K562 (cell line): ENCODE results near the gene SERPINA3.

ENCODE experiments used
- CBX5 ChIP-seq: IDR thresholded peaks from 2 replicates; pipeline ENCODE4 v1.6.1; 2014; ENCODE audit warnings: low read depth, borderline replicate concordance
- CEBPG ChIP-seq, 3 experiments: fragments of 200-800 bp in 1 of 3; sonication (Bioruptor generic) in 1 of 3; sonication (generic) in 1 of 3; formaldehyde crosslinking in 1 of 3; IDR thresholded peaks in 2 of 3; conservative IDR thresholded peaks in 1 of 3; 2 replicates each; pipeline versions ENCODE4 v1.6.1 to v1.8.0; 2016 to 2022; ENCODE audit warnings: missing compliant biosample characterization in 2 of 3, missing genetic modification characterization in 2 of 3, mild to moderate bottlenecking in 1 of 3, missing genetic modification reagents in 1 of 3
- CTCF ChIP-seq, 3 experiments: IDR thresholded peaks in 2 of 3; conservative IDR thresholded peaks in 1 of 3; 2 replicates each; pipeline ENCODE4 v1.5.1; 2011 to 2012; ENCODE audit warnings: low read length in 3 of 3, mild to moderate bottlenecking in 3 of 3, control low read depth in 2 of 3, improper control_type of control experiment in 1 of 3, inconsistent platforms in 1 of 3, low read depth in 1 of 3, mixed read lengths in 1 of 3, moderate library complexity in 1 of 3; ENCODE audit not compliant: insufficient read depth in 2 of 3
- EZH2 ChIP-seq: IDR thresholded peaks from 2 replicates; pipeline ENCODE4 v1.6.1; 2012; ENCODE audit warnings: low read depth, mild to moderate bottlenecking, inconsistent platforms, low read length, borderline replicate concordance
- FOXA3 ChIP-seq, 2 experiments: fragments of 450-650 bp in 1 of 2; sonication (generic) in 1 of 2; formaldehyde crosslinking; IDR thresholded peaks in 1 of 2; conservative IDR thresholded peaks in 1 of 2; 2 replicates each; pipeline versions ENCODE4 v1.4.0 to v1.8.0; 2020 to 2022; ENCODE audit warnings: mild to moderate bottlenecking in 2 of 2, missing genetic modification reagents in 1 of 2
- JUND ChIP-seq, 2 experiments: IDR thresholded peaks; 2 replicates in 1 of 2; 3 replicates in 1 of 2; pipeline ENCODE4 v1.6.1; 2011; ENCODE audit warnings: borderline replicate concordance in 2 of 2, low read depth in 2 of 2, low read length in 2 of 2, improper control_type of control experiment in 1 of 2, missing biosample characterization in 1 of 2, missing genetic modification characterization in 1 of 2, missing genetic modification reagents in 1 of 2
- MEF2A ChIP-seq: IDR thresholded peaks from 2 replicates; pipeline ENCODE4 v1.6.1; 2011; ENCODE audit warnings: low read depth, mild to moderate bottlenecking, low read length, moderate library complexity; ENCODE audit not compliant: control insufficient read depth
- MTF1 ChIP-seq: fragments of 250-450 bp; sonication (Bioruptor Pico); IDR thresholded peaks from 2 replicates; pipeline ENCODE4 v1.9.0; 2021; ENCODE audit warnings: moderate library complexity, mild to moderate bottlenecking, inconsistent platforms, borderline replicate concordance
- PCBP1 ChIP-seq: fragments of 200-400 bp; formaldehyde crosslinking; IDR thresholded peaks from 2 replicates; pipeline ENCODE4 v1.6.1; 2018; ENCODE audit warnings: mild to moderate bottlenecking, low read depth, low read length; ENCODE audit not compliant: poor library complexity, severe bottlenecking
- POLR2AphosphoS5 ChIP-seq: IDR thresholded peaks from 2 replicates; pipeline ENCODE4 v1.6.1; 2011; ENCODE audit warnings: mild to moderate bottlenecking, low read depth, low read length, moderate library complexity; ENCODE audit not compliant: control insufficient read depth, insufficient read depth
- ZNF184 ChIP-seq: sonication (generic); formaldehyde crosslinking; IDR thresholded peaks from 2 replicates; pipeline ENCODE4 v1.5.0; 2020; ENCODE audit warnings: missing genetic modification reagents
- ZNF436 ChIP-seq: fragments of 250-450, 450-650 bp; sonication (Bioruptor Pico); formaldehyde crosslinking; IDR thresholded peaks from 2 replicates; pipeline ENCODE4 v1.7.0; 2020; ENCODE audit warnings: mild to moderate bottlenecking

DNA sequence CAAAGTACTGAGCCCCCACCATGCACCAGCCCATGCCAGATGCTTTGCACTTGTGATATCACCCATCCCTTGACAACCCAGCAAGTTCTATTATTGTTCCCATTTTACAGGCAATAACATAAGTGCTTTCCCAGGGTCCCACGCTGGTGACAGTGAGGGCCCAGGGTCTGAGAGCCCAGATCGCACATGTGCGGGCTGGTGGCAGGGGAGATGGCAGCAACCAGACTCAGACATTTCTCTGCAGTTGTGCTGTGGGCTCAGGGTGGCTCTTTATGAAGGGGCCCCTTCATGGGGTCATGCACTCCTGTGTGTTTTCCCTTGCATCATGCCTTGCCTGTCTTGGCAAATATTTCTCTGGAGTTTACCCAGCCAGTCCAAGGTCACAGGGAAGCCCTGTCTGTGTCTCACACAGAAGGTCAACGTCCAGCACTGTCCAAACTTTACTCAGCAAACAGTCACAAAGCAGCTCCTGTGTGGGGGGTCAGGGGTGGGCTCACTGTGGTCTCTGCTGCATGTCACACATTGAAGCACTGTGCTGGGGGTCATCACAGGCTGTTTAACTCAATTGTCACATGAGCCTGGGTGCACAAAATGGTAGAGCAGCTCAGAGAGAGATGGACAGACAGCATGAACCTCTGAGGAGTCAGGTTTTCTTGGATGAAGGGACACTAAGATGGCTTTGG, 18.3 kb upstream of the SERPINA3 start:
- TF ChIP-seq MEF2A (no peak), CEBPG (CRISPR knock-in tag; IDR thresholded peaks at IDR 0.05) (no peak), CEBPG (tag; conservative IDR thresholded peaks at IDR 0.05 in 1 of 2, IDR thresholded peaks at IDR 0.05 in 1 of 2) (no peak), POLR2AphosphoS5 (no peak), ZNF184 (CRISPR knock-in tag) (no peak), MTF1 (CRISPR knock-in tag) (no peak), FOXA3 (CRISPR knock-in tag; conservative IDR thresholded peaks at IDR 0.05 in 1 of 2, IDR thresholded peaks at IDR 0.05 in 1 of 2) (no peak), CTCF (IDR thresholded peaks at IDR 0.05 in 2 of 3, conservative IDR thresholded peaks at IDR 0.05 in 1 of 3; ENCODE audit: insufficient read depth in 2 of 3, low read depth in 1 of 3, low read length in 3 of 3) (no peak), CBX5 (no peak), JUND (IDR thresholded peaks at IDR 0.05; ENCODE audit: borderline replicate concordance, low read depth, low read length) (no peak), JUND (tag; IDR thresholded peaks at IDR 0.05; ENCODE audit: borderline replicate concordance, low read depth, low read length) (no peak), EZH2 (no peak), ZNF436 (CRISPR knock-in tag) (no peak), PCBP1 (no peak)
